GM18526 (cell line): Measurements from ENCODE around the gene FFAR2.

Experiments
- POLR2A ChIP-seq: IDR thresholded peaks from 3 replicates; pipeline ENCODE4 v1.6.1; 2011; ENCODE audit not compliant: insufficient read length; ENCODE audit errors: extremely low read depth

FFAR2 gene

GRCh38 chr19:35438096-35438495 lies 10.0 kb upstream of the FFAR2 start:
- no peak for TF ChIP-seq POLR2A

GRCh38 chr19:35438527-35438926 lies 9.5 kb upstream of the FFAR2 start:
- TF ChIP-seq POLR2A, result no peak

GRCh38 chr19:35439921-35440320 lies 8.1 kb upstream of the FFAR2 start:
- no peak for TF ChIP-seq POLR2A

GRCh38 chr19:35442091-35442490 lies 6.0 kb upstream of the FFAR2 start:
- no peak for TF ChIP-seq POLR2A

GRCh38 chr19:35444735-35445134 lies 3.3 kb upstream of the FFAR2 start:
- TF ChIP-seq POLR2A, result no peak

GRCh38 chr19:35445826-35446593 lies 2.0 kb upstream of the FFAR2 start:
- TF ChIP-seq POLR2A, result no peak

- TF ChIP-seq POLR2A, result no peak
Measured at GRCh38 chr19:35449359-35450043, 1.4 kb downstream of the FFAR2 start.

GRCh38 chr19:35451338-35452096 lies 3.5 kb downstream of the FFAR2 start:
- TF ChIP-seq POLR2A, result no peak

GRCh38 chr19:35454663-35455062 lies 6.6 kb downstream of the FFAR2 start:
- TF ChIP-seq POLR2A, result no peak

- TF ChIP-seq POLR2A, result no peak
Measured at GRCh38 chr19:35455616-35456201, 7.7 kb downstream of the FFAR2 start.

GRCh38 chr19:35457173-35457572 lies 9.1 kb downstream of the FFAR2 start:
- TF ChIP-seq POLR2A, result no peak

GRCh38 chr19:35458192-35458591 lies 10.1 kb downstream of the FFAR2 start:
- TF ChIP-seq POLR2A, result no peak

GRCh38 chr19:35458731-35459391 lies 10.8 kb downstream of the FFAR2 start:
- peak; percentile 18 for TF ChIP-seq POLR2A

- no peak for TF ChIP-seq POLR2A
Measured at GRCh38 chr19:35459414-35460082, 11.5 kb downstream of the FFAR2 start.
